ENCODE measurements around the gene RAC3.

Gene RAC3

DNA sequence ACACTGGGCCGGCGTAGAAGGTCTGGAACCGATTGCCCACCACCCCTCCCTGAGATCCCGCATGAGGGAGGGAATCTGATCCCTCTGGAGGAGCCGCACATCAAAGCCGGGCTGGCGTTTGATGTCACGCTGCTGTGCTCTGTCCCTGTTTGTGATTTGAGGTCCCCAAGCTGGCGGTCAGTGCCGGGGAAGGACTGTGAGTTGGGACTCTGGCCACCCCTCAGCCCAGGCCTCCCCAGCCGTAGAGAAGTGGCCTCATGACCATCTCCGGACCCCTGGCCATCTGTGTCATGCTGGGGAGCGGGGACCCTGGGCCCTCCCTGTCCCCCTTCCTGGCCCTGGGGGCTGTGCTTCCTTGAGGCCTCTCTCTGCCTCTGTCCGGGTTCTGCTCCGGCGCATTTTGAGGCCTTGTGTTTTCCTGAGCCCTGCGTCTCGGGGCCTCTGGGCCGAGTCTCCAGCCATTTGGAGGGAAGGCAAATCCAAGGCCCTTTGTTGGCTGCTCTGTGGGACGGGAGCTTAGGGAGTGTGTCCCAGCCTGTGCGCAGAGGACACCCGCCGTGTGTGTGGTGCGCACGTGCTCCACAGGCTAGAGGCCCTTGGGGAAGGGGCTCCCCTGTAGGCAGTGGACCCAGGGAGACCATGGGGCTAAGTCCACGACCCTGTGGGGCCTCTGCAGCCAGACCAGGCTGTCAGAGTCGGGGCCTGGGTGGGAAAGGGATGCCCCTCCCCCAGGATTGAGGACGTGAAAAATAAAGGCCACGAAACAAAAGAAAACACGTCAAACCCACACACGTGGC lies 39.0 kb upstream of the RAC3 start:
- H3K27me3 ChIP-seq (ENCODE audit: insufficient read depth, low read depth): no peaks in the 10 kb centered on the region
- H3K36me3 ChIP-seq (ENCODE audit: insufficient read depth): no peaks in the 10 kb centered on the region
- no peak overlapping the region for H2AFZ ChIP-seq (ENCODE audit: low read depth)
- H4K20me1 ChIP-seq (ENCODE audit: insufficient read depth): no peaks in the 10 kb centered on the region
- no peak for TF ChIP-seq CTCF (conservative IDR thresholded peaks at IDR 0.05; ENCODE audit: low read depth, low read length)
- no peak overlapping the region for H3K9ac ChIP-seq
- H3K27ac ChIP-seq: no peak overlapping the region
- no peak overlapping the region for H3K4me3 ChIP-seq (IDR thresholded peaks at IDR 0.05; ENCODE audit: insufficient read depth, low read depth, low read length)
- no peak overlapping the region for H3K4me2 ChIP-seq
- H3K79me2 ChIP-seq (ENCODE audit: insufficient read depth, low read depth): no peaks in the 10 kb centered on the region
- no peaks in the 10 kb centered on the region for H3K4me1 ChIP-seq (ENCODE audit: low read depth, poor library complexity, severe bottlenecking)

- H3K4me2 ChIP-seq: no peak overlapping the region
- H4K20me1 ChIP-seq (ENCODE audit: insufficient read depth): no peaks in the 10 kb centered on the region
- H3K36me3 ChIP-seq (ENCODE audit: insufficient read depth): no peaks in the 10 kb centered on the region
- no peaks in the 10 kb centered on the region for H3K4me1 ChIP-seq (ENCODE audit: low read depth, poor library complexity, severe bottlenecking)
- no peak for TF ChIP-seq CTCF (conservative IDR thresholded peaks at IDR 0.05; ENCODE audit: low read depth, low read length)
- no peak overlapping the region for H3K27ac ChIP-seq
- no peaks in the 10 kb centered on the region for H3K79me2 ChIP-seq (ENCODE audit: insufficient read depth, low read depth)
- no peaks in the 10 kb centered on the region for H3K27me3 ChIP-seq (ENCODE audit: insufficient read depth, low read depth)
- H2AFZ ChIP-seq (ENCODE audit: low read depth): no peak overlapping the region
- no peak overlapping the region for H3K4me3 ChIP-seq (IDR thresholded peaks at IDR 0.05; ENCODE audit: insufficient read depth, low read depth, low read length)
- no peak overlapping the region for H3K9ac ChIP-seq
Measured at GRCh38 chr17:81993729-81994592, 37.5 kb upstream of the RAC3 start.

DNA sequence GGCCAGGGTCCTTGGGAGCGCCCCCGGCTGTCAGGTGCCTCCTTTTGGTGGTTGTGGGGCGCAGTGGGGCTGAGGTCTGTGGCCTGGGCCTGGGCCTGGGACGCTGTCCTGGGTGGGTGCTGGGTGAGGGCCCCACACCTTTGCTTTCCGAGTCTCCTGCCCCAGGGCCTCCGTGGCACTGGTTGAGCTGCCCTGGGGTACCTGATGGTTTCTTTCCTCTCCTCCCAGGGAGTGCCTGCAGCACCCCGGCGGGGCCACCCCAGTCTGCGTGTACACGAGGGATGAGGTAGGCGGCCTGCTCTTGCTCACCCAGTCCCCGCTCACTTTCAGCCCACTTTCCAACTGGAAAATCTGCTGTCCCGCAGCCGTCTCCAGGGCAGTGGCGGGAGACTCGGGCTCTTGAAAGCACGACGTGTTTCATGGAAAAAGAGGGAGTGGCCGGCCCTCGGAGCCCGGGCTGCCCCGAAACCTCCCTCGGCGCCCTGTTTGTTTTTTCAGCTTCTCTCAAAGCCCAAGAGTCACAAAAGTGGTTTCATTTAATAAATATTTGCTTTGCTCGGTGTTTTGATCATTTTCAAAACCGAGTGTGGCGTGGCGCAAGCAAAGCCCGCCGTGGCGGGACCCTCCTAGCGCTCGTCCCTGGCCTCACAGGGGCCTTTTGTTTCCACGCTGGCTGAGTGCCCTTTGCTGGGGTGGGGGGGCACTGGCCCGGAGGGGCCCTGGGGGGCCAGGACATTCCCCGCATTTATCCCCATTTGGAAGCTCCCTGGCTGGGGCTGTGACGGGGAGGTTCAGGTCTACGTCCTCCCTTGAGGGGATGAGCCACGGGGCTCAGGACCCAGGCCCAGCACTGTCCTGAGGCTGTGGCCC lies 36.6 kb upstream of the RAC3 start:
- no peak overlapping the region for H3K9ac ChIP-seq
- H3K4me2 ChIP-seq: no peak overlapping the region
- no peaks in the 10 kb centered on the region for H3K36me3 ChIP-seq (ENCODE audit: insufficient read depth)
- no peak overlapping the region for H3K27ac ChIP-seq
- no peaks in the 10 kb centered on the region for H3K4me1 ChIP-seq (ENCODE audit: low read depth, poor library complexity, severe bottlenecking)
- no peak overlapping the region for H2AFZ ChIP-seq (ENCODE audit: low read depth)
- H3K79me2 ChIP-seq (ENCODE audit: insufficient read depth, low read depth): no peaks in the 10 kb centered on the region
- no peaks in the 10 kb centered on the region for H4K20me1 ChIP-seq (ENCODE audit: insufficient read depth)
- no peak for TF ChIP-seq CTCF (conservative IDR thresholded peaks at IDR 0.05; ENCODE audit: low read depth, low read length)
- no peak overlapping the region for H3K4me3 ChIP-seq (IDR thresholded peaks at IDR 0.05; ENCODE audit: insufficient read depth, low read depth, low read length)
- no peaks in the 10 kb centered on the region for H3K27me3 ChIP-seq (ENCODE audit: insufficient read depth, low read depth)

GRCh38 chr17:81995463-81996231 lies 35.8 kb upstream of the RAC3 start:
- Histone ChIP-seq H3K4me3 (IDR thresholded peaks at IDR 0.05; ENCODE audit: insufficient read depth, low read depth, low read length) (no peak overlapping the region), H3K4me2 (no peak overlapping the region), H3K4me1 (ENCODE audit: low read depth, poor library complexity, severe bottlenecking) (no peaks in the 10 kb centered on the region), H4K20me1 (ENCODE audit: insufficient read depth) (no peaks in the 10 kb centered on the region), H3K36me3 (ENCODE audit: insufficient read depth) (no peaks in the 10 kb centered on the region), H3K9ac (no peak overlapping the region), H2AFZ (ENCODE audit: low read depth) (no peak overlapping the region), H3K27ac (no peak overlapping the region), H3K27me3 (ENCODE audit: insufficient read depth, low read depth) (no peaks in the 10 kb centered on the region), H3K79me2 (ENCODE audit: insufficient read depth, low read depth) (no peaks in the 10 kb centered on the region)
- no peak for TF ChIP-seq CTCF (conservative IDR thresholded peaks at IDR 0.05; ENCODE audit: low read depth, low read length)

Data from KMS-11 (cell line).